AG20443 (cell line): ENCODE measurements around the gene IL17RC.
A peak's percentile ranks its signal among the peaks of the same experiment; 100 is the strongest.
"Not testable (repeated sequence)": the region's sequence is repeated elsewhere in the genome, so short reads cannot be mapped to it uniquely, and the experiment has no call there.

Experiments used
- DNase-seq: peaks from one replicate; pipeline ENCODE4 v3.0.0; 2012; ENCODE audit warnings: low spot score, mixed read lengths

Gene IL17RC

GRCh38 chr3:9915254-9916141 lies 1.4 kb upstream of the IL17RC start:
- DNase-seq: peak; percentile 77

DNA sequence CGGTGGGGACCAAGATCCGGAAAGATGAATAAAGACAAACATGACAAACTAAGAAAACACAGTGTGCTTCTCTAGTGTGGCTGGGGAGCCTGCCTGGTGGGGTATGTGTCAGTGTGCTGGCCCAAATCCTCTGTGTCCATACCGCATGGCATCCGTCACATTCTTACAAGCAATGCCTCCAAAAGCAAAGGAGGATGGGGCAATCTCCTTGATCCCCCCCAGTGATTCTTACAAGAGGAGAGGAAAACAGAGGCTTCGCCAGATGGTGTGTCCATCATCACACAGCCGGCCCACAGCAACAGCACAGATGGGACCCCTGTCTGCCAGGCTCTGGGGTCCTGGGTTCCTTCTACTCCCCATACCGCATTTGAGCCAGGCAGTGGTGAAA lies 558 bp upstream of the IL17RC start:
- peak; percentile 62 for DNase-seq

GRCh38 chr3:9917820-9918219 lies 922 bp downstream of the IL17RC start:
- no peak for DNase-seq

GRCh38 chr3:9918261-9919038 lies 1.6 kb downstream of the IL17RC start:
- no peak for DNase-seq

DNA sequence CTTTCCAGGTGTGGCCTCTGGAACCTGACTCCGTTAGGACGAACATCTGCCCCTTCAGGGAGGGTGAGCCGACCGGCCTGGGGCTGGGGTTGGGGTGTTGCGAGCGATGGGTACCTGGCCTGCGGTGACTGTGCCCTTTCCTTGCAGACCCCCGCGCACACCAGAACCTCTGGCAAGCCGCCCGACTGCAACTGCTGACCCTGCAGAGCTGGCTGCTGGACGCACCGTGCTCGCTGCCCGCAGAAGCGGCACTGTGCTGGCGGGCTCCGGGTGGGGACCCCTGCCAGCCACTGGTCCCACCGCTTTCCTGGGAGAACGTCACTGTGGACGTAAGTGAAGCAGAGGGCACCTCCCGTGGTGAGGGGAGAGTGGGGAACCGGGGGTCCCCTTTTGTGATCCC lies 11.3 kb downstream of the IL17RC start:
- no peak for DNase-seq

GRCh38 chr3:9930804-9931418 lies 14.0 kb downstream of the IL17RC start:
- DNase-seq: no peak

DNA sequence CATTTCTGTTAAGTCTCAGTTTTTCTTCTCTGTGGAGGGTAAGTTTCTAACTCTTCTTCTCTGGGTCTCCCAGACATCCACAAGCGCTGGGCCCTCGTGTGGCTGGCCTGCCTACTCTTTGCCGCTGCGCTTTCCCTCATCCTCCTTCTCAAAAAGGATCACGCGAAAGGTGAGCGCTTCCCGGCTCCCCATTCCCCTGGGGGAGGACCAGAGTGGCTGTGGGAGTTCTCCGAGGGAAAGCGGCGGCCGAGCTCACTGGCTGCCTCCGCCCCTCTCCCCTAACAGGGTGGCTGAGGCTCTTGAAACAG lies 15.6 kb downstream of the IL17RC start:
- DNase-seq: no peak

GRCh38 chr3:9932843-9933560 lies 16.1 kb downstream of the IL17RC start:
- DNase-seq: peak; percentile 87

DNA sequence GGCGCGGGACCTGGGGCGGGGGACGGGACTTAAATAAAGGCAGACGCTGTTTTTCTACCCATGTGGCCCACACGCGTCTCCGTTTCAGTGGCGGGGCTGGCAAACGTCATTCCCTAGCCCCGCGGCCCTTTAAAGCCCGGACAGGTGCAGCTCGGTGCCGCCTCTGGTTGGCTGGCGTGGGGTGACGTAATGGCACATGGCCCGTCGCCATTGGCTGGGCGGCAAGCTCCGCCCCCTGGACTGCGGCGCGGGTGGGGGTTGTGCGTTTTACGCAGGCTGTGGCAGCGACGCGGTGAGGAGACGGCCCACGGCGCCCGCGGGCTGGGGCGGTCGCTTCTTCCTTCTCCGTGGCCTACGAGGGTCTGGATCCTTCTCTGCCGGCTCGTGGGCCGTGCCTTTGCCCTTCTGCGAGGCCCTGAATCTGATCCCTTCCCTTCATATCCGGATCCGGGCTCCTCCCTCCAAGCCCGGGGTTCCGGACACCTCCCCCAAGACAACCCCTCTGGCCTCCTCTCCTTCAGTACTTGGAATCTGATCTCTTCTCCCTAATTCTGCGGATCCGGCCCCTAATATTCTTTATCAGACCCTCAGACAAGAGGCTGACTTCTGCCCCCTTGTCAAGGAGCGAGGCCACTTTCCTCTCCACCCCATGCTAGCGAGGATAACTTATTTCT lies 16.8 kb downstream of the IL17RC start, which contains the start of gene CRELD1:
Gene CRELD1, plus strand, starts transcription at position 274 of the 674 bp plus-strand sequence. CDS start 605 bp downstream, outside the sequence.
- peak; percentile 94 for DNase-seq

DNA sequence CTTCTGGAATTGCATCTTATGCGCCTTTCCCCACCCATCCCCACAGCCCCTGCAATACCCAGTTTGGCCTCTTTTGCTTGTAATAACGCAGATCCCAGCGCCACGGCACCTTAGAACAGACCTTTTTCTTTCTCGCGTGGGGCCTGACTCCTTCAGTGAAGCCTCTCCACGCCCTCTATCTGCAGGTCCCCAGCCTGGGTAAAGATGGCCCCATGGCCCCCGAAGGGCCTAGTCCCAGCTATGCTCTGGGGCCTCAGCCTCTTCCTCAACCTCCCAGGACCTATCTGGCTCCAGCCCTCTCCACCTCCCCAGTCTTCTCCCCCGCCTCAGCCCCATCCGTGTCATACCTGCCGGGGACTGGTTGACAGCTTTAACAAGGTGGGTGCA lies 17.3 kb downstream of the IL17RC start:
- no peak for DNase-seq

DNA sequence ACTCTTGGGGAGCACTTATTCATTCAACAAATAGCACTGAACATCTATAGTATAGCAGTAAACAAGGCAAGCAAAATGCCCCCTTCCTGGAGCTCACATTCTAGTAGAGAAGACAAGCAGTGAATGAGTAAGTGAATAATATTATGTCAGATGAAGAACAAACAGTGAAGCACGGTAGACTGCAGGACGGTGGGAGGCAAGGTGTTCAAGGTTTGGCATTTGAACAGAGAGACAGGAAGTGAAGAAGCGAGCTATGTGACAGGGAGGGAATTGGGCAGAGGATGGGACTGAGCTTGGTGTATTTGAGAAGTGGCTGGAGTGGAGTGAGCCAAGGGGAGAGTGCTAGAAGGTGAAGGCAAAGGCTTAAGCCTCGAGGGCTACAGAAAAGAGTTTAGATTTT lies 18.1 kb downstream of the IL17RC start:
- no peak for DNase-seq

DNA sequence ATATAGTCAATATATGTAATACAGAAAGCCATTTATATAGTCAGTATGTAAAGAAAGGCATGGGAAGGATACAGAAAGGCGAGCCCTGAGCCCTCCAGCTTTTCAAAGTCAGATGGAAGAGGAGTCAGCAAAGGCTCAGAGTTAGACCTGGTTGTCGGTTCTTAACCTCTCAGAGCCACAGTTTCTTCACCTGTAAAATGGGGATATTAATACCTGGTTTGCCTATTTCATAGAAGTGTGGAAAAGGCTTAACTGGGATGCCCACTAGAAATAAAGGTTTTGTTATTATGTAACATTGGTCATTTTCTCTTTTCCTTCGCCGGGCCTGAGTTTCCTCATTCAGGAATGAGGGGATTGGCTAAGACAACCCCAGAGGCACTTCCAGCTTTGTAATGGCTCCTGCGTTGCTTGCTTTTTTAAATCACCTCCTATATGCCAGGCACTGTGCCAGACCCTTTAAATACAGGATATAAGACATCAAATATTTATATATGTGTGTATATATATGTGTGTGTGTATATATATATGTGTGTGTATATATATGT lies 19.1 kb downstream of the IL17RC start:
- no peak for DNase-seq

- DNase-seq: no peak
Observed at GRCh38 chr3:9937486-9938238, 20.8 kb downstream of the IL17RC start.

DNA sequence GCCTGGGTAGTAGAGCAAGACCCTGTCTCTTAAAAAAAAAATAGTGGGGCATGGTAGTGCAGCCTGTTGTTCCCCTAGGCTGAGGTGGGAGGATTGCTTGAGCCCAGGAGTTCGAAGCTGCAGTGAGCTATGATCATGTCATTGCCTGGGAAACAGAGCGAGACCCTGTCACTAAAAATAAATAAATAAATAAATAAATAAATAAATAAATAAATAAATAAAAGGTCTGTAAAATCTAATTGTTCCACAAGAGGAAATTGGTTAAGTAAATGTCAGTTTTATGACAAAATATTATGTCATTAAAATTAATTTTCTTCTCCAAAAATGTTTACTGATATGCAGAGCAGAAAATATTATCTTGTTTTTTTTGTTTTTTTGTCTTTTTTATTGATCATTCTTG lies 22.1 kb downstream of the IL17RC start:
- no peak for DNase-seq

- DNase-seq: not testable (repeated sequence)
Observed at GRCh38 chr3:9939906-9940305, 23.0 kb downstream of the IL17RC start.

GRCh38 chr3:9940746-9941145 lies 23.8 kb downstream of the IL17RC start:
- DNase-seq: no peak

- DNase-seq: no peak
Observed at GRCh38 chr3:9942164-9942563, 25.3 kb downstream of the IL17RC start.

GRCh38 chr3:9942934-9943690 lies 26.2 kb downstream of the IL17RC start:
- DNase-seq: no peak

- no peak for DNase-seq
Observed at GRCh38 chr3:9944271-9944670, 27.4 kb downstream of the IL17RC start.

DNA sequence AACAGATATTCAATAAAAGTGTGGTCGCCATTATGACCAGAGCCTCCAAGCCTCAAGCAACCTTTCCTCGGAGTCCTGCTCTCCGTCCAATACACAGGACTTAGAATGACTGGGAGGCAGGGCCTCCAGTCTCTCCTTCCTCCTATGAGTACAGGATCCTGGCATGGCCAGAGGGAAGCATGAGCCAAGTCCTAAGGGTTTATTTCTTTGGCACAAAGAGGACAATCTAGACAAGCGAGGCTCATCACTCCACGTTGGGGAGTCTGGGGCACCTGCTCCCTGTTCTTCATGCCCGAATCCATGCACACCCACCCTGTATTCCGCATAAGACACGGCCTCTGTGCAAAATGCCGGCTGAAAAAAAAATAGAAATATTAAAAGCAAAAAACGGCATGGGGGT lies 28.5 kb downstream of the IL17RC start:
- no peak for DNase-seq
